Measurements from ENCODE around the gene PEPD.

- TF ChIP-seq CTCF (IDR thresholded peaks at IDR 0.05; ENCODE audit: low read depth, low read length, missing input control) (no peak), SP1 (IDR thresholded peaks at IDR 0.05) (no peak), ATF3 (IDR thresholded peaks at IDR 0.05) (no peak), EGR1 (IDR thresholded peaks at IDR 0.05; ENCODE audit: low read depth in 2 of 2) (no peak), MAX (IDR thresholded peaks at IDR 0.05) (no peak), ZBTB33 (IDR thresholded peaks at IDR 0.05) (no peak)
Measured at GRCh38 chr19:33557196-33557595, 35.6 kb upstream of the PEPD start.

All from liver (tissue), 3 donors.